ENCODE measurements around the gene CBARP. TPM values are rescaled to one million over a fixed set of nuclear protein-coding genes. Genes with fewer than 3 reads are reported as not detected.

Gene CBARP
- total and polyA plus RNA-seq, 9 of the 15 experiments (the other 6 are each of a cell fraction or from before 2014, with no cell fraction given): 0.03 to 8.9 (median 1.2) TPM; not detected in 1

DNA sequence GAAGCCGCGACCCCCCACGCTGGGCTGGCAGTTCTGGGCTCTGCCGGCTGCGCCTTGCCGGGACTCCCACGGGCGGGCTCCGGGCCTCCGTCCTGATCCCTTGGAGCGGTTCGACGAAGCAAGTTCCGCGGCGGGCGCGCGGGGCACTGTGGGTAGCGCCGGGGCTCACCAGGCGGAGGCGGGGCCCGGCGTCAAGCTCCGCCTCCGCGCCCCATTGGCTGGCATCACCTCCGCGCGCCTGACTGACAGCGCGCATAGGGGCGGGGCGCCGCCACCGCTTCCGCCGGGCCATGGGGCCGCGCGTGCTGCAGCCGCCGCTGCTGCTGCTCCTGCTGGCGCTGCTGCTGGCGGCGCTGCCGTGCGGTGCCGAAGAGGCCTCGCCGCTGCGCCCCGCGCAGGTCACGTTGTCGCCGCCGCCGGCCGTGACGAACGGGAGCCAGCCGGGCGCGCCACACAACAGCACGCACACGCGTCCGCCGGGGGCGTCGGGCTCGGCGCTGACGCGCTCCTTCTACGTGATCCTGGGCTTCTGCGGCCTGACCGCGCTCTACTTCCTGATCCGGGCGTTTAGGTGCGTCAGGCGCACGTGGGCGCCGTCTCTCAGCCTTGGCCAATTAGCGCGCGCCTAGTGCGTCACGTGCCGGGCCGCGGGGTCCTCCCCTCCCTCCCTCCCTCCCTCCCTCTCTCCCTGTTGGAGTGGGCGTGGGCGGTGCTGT, 37.6 kb upstream of the CBARP start, which contains the start of gene FAM174C (continued):
- no peak for TF ChIP-seq CLOCK (CRISPR knock-in tag; IDR thresholded peaks at IDR 0.05; ENCODE audit: borderline replicate concordance)
- peak; percentile 37 for TF ChIP-seq JUND (IDR thresholded peaks at IDR 0.05; ENCODE audit: borderline replicate concordance, low read depth, low read length)
- TF ChIP-seq JUND (tag; IDR thresholded peaks at IDR 0.05; ENCODE audit: borderline replicate concordance, low read depth, low read length): no peak; the same call in 2 of the 3 replicates
- TF ChIP-seq ZNF316 (IDR thresholded peaks at IDR 0.05): no peak
- TF ChIP-seq, protein P1, sequence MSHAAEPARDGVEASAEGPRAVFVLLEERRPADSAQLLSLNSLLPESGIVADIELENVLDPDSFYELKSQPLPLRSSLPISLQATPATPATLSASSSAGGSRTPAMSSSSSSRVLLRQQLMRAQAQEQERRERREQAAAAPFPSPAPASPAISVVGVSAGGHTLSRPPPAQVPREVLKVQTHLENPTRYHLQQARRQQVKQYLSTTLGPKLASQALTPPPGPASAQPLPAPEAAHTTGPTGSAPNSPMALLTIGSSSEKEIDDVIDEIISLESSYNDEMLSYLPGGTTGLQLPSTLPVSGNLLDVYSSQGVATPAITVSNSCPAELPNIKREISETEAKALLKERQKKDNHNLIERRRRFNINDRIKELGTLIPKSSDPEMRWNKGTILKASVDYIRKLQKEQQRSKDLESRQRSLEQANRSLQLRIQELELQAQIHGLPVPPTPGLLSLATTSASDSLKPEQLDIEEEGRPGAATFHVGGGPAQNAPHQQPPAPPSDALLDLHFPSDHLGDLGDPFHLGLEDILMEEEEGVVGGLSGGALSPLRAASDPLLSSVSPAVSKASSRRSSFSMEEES (CRISPR knock-in tag; IDR thresholded peaks at IDR 0.05): peak; percentile 90
- no peak for TF ChIP-seq MAFG (tag; conservative IDR thresholded peaks at IDR 0.05)
- peak; percentile 74; the same call in 1 of the 2 replicates for TF ChIP-seq RBM34 (IDR thresholded peaks at IDR 0.05; ENCODE audit: borderline replicate concordance, insufficient read depth, low read length)
- no peak for TF ChIP-seq EWSR1 (IDR thresholded peaks at IDR 0.05; ENCODE audit: borderline replicate concordance, low read depth, partially characterized antibody)
- no peak; the same call in 1 of the 2 replicates for TF ChIP-seq GTF2E2 (tag; IDR thresholded peaks at IDR 0.05)
- no peak for TF ChIP-seq MIER1 (IDR thresholded peaks at IDR 0.05; ENCODE audit: low read depth)
- no peak for TF ChIP-seq EZH2 (IDR thresholded peaks at IDR 0.05; ENCODE audit: borderline replicate concordance, low read depth, low read length)
- TF ChIP-seq TRIM24 (IDR thresholded peaks at IDR 0.05): no peak
- TF ChIP-seq TEAD1 (CRISPR knock-in tag; IDR thresholded peaks at IDR 0.05): 0 out of 4 replicates have a peak, but pooled peaks of 1 of the 2 experiments have one; percentile 54
- no peak for TF ChIP-seq JUNB (CRISPR knock-in tag; conservative IDR thresholded peaks at IDR 0.05)
- peak; percentile 10; the same call in 1 of the 2 replicates for TF ChIP-seq NR3C1 (CRISPR knock-in tag; IDR thresholded peaks at IDR 0.05)
- no peak for TF ChIP-seq CHD1 (IDR thresholded peaks at IDR 0.05; ENCODE audit: low read length)
- TF ChIP-seq, protein P2, sequence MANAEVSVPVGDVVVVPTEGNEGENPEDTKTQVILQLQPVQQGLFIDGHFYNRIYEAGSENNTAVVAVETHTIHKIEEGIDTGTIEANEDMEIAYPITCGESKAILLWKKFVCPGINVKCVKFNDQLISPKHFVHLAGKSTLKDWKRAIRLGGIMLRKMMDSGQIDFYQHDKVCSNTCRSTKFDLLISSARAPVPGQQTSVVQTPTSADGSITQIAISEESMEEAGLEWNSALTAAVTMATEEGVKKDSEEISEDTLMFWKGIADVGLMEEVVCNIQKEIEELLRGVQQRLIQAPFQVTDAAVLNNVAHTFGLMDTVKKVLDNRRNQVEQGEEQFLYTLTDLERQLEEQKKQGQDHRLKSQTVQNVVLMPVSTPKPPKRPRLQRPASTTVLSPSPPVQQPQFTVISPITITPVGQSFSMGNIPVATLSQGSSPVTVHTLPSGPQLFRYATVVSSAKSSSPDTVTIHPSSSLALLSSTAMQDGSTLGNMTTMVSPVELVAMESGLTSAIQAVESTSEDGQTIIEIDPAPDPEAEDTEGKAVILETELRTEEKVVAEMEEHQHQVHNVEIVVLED (CRISPR knock-in tag; IDR thresholded peaks at IDR 0.05): peak; percentile 81
- TF ChIP-seq HEY1 (CRISPR knock-in tag; IDR thresholded peaks at IDR 0.05; ENCODE audit: borderline replicate concordance): no peak; the same call in 1 of the 2 replicates
- TF ChIP-seq TCF3 (CRISPR knock-in tag; IDR thresholded peaks at IDR 0.05): no peak
- no peak for TF ChIP-seq SRSF7 (optimal IDR thresholded peaks at IDR 0.05; ENCODE audit: low read depth, low read length)
- TF ChIP-seq LCOR (CRISPR knock-in tag; IDR thresholded peaks at IDR 0.05): no peak; the same call in 1 of the 2 replicates
- no peak for TF ChIP-seq THRAP3 (IDR thresholded peaks at IDR 0.05; ENCODE audit: borderline replicate concordance)
- no peak for TF ChIP-seq MCM2 (IDR thresholded peaks at IDR 0.05; ENCODE audit: low read depth)
- no peak for TF ChIP-seq SPI1 (IDR thresholded peaks at IDR 0.05; ENCODE audit: borderline replicate concordance, low read depth, low read length)

Measured in K562 (cell line).